Fibroblast of the aortic adventitia (primary cell): ENCODE data around the gene GNG11. TPM values are rescaled to one million over a fixed set of nuclear protein-coding genes. Genes with fewer than 3 reads are reported as not detected.
A peak's percentile ranks its signal among the peaks of the same experiment; 100 is the strongest.
"Not testable (repeated sequence)": the region's sequence is repeated elsewhere in the genome, so short reads cannot be mapped to it uniquely, and the experiment has no call there.

Source experiments
- DNase-seq: peaks from one replicate; pipeline ENCODE4 v3.0.0-alpha.2; 2010; ENCODE audit warnings: low read depth
- H3K4me3 ChIP-seq: 2 replicates; pipeline ENCODE4 v1.5.1; 2011; ENCODE audit warnings: low read depth, mild to moderate bottlenecking, control low read depth, low read length, moderate library complexity
- CTCF ChIP-seq: IDR thresholded peaks from 2 replicates; pipeline ENCODE4 v1.5.1; 2011; ENCODE audit warnings: mild to moderate bottlenecking, low read length, control low read depth, inconsistent platforms; ENCODE audit not compliant: insufficient read depth
- total RNA-seq: library from RNA; depleted of rRNA; stranded (reverse); fragments of >200 nt; gene quantifications from 2 replicates; pipeline ENCODE4 v1.2.3, GENCODE V29; 2012; ENCODE audit warnings: low replicate concordance

Gene GNG11
- total RNA-seq, 1 donor: 37.0 TPM

GRCh38 chr7:93894966-93895640 is 26.4 kb upstream of the GNG11 start:
- TF ChIP-seq CTCF: no peak
- no peak overlapping the region for H3K4me3 ChIP-seq
- DNase-seq: peak; percentile 70

GRCh38 chr7:93895859-93896600 is 25.5 kb upstream of the GNG11 start:
- H3K4me3 ChIP-seq: no peak overlapping the region
- no peak for DNase-seq
- no peak for TF ChIP-seq CTCF

- no peak for TF ChIP-seq CTCF
- H3K4me3 ChIP-seq: no peak overlapping the region
- DNase-seq: no peak
These were observed 23.9 kb upstream of the GNG11 start for GRCh38 chr7:93897680-93898079.

GRCh38 chr7:93902777-93903423 is 18.6 kb upstream of the GNG11 start:
- peak; percentile 77 for DNase-seq
- peak; percentile 83 for TF ChIP-seq CTCF

GRCh38 chr7:93906267-93906666 is 15.3 kb upstream of the GNG11 start, which contains the start of gene GNGT1:
Gene GNGT1 (plus strand): TSS chr7:93906567. CDS start chr7:93906747, 180 bp downstream.
- DNase-seq: no peak
- H3K4me3 ChIP-seq: no peak within 1 kb of the TSS
- TF ChIP-seq CTCF: no peak

More at GRCh38 chr7:93902777-93903423, 18.6 kb upstream of the GNG11 start:
- no peak overlapping the region for H3K4me3 ChIP-seq

- peak; percentile 97 for DNase-seq
- no peak for TF ChIP-seq CTCF
- H3K4me3 ChIP-seq: no peak overlapping the region
These were observed 11.2 kb upstream of the GNG11 start for GRCh38 chr7:93910076-93910994.

- DNase-seq: peak; percentile 15
- H3K4me3 ChIP-seq: not testable (repeated sequence)
These were observed 10.3 kb upstream of the GNG11 start for GRCh38 chr7:93911242-93911641.

GRCh38 chr7:93911661-93912060 is 9.9 kb upstream of the GNG11 start:
- not testable (repeated sequence) for H3K4me3 ChIP-seq, DNase-seq
